ENCODE results near the gene ELMO1.

The ELMO1 gene

DNA sequence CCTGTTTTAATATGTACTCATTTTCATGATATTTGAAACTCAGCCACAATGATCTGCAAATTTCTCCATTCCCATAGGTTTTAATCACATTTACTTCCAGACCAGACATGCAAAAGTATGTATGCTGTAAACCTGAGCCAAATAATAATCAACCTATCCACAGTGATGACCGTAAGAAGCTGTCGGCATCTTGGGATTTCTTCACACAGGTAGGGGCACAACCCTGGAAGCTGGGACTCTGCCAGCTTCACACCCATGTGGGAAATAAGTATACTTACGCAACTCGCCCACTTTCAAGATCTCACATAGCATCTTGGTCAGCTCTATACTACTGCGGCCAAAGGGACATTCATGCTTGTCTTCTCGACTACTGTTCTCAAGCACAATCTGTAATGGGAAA lies 352.3 kb downstream of the ELMO1 start:
- no peak for DNase-seq (ENCODE audit: low spot score)

DNA sequence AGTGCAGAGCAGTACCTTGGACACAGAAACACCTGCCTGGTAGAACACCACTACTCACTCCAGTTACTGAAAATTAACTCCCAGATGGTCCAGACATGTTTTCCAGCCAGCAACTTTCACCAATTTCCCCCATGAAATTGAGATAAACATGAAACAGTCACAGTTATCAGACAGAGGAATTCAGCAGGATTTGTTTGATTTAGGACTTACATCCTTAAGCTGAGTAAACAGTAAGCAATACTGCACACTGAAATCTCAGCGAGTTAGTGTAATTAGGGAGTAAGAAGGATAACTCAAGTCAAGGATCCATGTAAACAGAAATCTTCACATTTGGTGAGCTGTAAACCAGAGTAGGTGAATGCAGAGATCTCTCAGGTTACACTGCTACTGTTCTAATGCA lies 353.5 kb downstream of the ELMO1 start:
- DNase-seq (ENCODE audit: low spot score), result no peak

DNA sequence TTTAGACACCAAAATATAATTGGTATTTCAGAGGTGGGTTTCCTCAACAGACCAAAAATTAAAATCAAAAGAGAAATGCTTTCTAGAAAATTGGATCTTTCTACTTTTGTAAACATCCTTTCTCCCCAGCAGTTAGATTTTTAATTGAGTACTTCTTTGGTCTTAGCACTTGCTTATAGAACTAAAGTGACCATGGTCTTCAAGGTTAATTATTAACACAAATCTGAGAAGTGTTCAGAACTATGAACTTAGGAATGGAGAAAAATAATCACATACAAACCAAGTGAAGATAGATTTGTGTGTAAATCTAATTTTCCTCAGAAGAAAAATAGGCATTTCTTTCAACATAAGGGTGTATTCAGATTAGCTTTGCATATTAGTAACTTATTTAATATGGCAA lies 355.4 kb downstream of the ELMO1 start:
- DNase-seq (ENCODE audit: low spot score), result no peak

DNA sequence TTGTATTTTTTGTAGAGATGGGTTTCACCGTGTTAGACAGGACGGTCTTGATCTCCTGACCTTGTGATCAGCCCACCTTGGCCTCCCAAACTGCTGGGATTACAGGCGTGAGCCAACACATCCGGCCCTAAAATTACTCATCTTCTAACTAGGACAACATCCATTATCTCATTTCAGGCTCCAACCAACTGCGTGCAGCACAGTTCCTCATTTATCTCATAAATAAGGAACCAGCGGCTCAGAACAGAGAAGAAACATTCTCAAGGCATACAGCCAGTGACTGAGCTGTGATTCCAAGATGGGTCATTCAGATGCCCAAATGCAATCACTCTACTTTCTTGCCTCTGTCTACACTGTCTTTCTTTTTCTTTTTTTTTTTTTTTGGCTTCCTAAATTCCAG lies 356.1 kb downstream of the ELMO1 start:
- DNase-seq (ENCODE audit: low spot score), result no peak

DNA sequence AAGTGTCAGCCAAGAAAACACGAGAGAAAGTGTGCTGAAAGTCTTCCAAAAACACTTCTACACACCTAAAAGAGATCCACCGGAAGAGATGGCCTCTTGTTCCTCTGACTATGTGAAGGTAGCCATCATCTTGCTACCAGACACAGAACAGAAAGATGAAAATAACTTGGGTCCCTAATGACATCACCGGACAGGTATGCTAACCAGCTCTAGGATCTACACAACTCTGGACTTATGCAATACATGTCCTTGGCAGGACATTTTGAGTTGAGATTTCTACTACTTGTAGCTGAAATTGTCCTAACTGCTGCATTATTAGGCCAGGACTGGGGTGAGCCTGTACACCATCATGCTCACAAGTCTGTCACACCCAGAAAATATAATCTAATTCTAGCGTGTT lies 358.7 kb downstream of the ELMO1 start:
- no peak for DNase-seq (ENCODE audit: low spot score)

DNA sequence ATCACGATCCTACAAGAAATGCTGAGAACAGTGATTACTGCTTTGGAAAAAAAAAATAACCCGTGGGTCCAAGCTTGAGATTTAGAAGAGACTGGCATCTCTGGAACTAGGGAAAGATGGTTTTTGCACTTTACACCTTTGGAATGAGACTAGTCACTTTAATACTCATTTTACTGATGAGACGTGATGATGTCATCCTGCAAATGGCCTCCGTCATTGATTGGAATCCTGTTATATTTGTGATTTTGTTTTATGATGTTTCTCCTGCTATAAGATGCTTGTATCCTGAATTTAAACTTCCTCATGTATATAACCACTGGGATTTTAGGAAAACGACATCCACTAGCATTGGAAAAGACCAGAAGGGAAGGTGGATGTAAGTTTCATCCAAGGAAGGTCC lies 363.1 kb downstream of the ELMO1 start:
- DNase-seq (ENCODE audit: low spot score), result no peak

DNA sequence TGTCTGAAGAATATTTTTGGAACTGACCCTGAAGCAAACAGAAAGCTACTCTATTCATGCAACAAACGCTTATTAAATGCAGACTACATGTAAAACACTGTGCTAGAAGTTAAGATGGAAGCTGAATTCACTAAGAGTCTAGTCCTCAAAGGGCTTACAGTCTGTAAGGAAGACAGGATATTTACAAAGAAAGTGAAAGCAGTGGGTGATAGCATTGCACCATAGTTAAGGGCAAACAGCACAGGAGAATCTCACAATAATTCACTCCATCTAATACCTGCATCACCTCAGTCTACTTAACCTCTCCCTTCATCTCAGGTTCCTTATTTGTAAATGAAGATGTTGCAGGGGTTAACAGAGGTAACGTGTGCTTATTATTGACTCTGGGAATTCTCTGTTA lies 364.4 kb downstream of the ELMO1 start:
- DNase-seq (ENCODE audit: low spot score), result no peak

DNA sequence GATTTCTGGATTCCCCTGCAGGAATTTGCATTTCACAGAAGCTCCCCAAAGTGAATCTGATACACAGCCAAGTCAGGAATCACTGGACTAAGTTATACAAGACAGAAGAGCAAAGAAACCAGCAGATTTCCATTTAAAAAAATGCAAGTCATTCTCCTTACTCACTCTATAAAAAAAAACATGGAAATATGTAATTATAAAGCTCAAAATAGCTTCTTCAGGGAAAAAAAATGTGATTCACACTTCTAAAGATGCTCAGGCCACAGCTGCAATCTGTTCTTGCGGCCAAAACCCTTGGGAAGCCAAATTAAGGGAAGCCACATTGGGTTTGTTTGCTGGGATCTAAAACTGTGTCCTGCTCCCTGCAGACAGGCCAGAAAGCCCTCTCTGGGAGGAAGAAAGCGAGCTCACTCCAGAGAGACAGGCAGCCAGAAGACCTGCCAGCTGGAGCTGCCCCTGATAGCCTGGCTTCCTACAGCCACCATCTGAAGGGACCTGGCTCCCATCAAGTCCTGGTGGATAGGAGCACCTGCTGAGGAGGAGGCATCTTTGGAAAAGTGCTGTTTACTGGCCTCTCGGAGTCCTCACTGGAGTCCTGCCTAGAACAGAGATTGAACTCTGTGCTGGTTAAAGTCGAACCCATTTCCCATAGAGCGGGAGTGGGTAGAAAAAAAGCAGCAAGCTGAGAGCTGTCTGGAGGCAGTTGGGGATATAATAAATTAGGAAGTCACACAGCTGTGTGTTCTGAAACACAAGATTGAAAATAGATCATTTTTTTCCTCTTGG lies 365.2 kb downstream of the ELMO1 start:
- no peak for DNase-seq (ENCODE audit: low spot score)

DNA sequence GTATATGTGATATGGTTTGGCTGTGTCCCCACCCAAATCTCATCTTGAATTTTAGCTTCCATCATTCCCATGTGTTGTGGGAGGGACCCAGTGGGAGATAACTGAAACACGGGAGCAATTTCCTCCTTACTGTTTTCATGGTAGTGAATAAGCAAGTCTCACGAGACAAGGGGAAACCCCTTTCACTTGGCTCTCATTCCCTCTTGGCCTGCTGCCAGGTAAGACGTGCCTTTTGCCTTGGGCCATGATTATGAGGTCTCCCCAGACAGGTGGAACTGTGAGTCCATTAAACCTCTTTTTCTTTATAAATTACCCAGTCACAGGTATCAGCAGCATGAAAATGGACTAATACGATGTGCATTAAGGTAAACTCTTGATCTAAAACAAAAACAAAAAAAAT lies 367.2 kb downstream of the ELMO1 start:
- no peak for DNase-seq (ENCODE audit: low spot score)

DNA sequence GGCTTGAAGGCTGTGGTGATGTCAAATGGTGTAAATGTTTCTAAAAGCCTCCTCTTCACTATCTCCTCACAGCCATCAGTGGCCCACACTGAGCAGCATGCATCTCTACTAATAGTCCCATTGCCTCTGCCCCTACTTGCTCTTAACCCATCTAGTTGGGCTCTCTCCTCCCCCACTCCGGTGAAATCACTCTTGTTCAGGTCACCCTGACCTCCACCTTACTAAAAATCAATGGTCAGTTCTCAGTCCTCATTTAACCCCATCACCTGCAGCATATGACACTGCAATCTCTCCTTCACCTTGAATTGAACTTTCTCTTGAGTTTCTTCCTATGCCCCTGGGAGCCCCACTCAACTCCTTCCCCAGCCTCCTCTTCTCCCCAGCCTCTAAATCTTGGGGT lies 369.2 kb downstream of the ELMO1 start:
- DNase-seq (ENCODE audit: low spot score), result no peak

DNA sequence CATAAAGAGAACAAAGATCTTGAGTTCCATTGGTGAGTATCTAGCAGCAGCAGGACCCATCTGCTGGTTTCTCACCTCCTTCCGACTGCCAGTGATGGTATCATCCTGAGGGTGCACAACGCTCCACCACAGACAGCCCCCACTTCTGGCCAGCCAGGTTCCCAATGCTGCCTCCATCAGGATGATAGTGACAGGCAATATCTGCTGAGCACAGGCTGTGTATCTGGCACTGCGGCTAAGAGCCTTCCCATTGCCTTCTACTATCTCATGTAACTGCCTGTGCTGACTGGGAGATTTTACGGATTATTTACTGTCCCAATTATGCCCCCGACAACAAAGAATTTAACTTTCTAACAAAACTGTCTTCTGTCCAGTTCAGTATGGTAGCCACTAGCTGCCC lies 372.0 kb downstream of the ELMO1 start:
- DNase-seq (ENCODE audit: low spot score), result no peak

DNA sequence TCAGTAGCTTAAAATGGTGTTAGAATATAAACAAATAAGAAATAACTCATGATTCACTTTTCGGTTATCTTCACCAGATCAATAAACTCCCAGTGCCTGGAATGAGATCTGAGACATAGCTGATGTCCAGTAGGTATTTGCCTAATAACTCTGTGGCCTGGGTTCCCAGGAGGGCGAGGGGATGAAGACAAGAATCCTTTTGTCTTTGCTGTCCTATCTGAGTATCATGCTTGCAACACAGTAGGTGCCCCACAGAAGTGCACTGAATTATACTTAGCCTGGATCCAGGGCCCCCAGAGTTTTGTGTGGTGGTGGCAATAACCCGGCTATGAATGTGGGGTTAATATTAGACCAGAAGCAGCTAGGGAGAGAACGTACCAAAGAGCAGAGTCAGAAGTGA lies 374.3 kb downstream of the ELMO1 start:
- peak; percentile 14 for DNase-seq (ENCODE audit: low spot score)

DNA sequence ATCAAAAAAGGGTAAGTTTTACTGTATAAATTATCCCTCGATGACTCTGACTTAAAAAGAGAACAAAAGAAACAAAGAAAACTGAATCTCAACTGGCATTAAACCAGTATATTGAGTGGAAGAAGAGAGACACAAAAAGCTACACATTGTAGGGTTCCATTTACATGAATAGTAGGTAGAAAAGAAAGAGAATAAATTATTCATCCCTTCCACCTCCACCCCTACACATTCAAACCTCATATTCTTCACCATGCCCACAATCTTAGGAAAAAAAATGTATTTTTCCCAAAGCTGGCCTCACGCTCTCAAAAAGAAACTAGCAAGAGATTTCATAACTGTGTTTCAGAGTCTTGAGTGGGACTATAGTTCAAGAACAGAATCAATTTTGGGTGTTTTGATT lies 377.5 kb downstream of the ELMO1 start:
- no peak for DNase-seq (ENCODE audit: low spot score)

DNA sequence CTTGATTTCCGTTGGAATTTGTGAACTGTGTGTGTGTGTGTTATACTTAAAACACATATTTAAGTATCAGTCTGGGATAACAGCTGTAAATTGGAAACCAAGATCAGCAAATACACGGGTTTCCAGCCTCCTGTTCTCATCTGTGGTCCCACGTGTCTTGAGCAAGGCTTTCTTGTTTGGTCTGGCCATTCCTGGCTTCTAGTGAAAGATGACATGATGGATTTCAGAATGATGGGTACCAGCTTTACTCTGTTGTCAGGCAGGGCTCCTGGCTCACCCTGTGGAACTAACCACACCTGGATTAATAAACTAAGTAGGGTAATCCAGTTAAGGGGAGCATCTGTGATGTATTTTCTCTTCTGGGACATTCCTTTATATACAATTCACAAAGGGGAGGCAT lies 378.2 kb downstream of the ELMO1 start:
- no peak for DNase-seq (ENCODE audit: low spot score)

DNA sequence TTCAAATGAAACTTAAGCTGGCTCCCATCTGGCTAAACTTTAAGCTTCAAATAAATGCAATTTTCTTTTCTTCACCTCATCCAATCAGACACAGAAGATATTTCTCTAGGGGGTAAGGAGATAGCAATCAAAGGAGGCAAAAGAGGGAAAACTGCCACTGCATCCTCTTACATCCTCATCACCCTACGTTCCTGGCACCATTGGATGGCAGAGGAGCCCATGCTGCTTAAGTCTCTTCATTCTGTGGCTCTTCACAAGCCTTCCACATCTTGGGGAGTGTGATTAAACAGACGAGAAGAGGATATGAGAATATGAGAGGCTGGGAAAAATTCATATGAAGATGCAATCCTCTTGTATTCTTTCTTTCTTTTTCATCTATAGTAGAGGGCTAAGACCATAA lies 378.6 kb downstream of the ELMO1 start:
- DNase-seq (ENCODE audit: low spot score), result no peak

DNA sequence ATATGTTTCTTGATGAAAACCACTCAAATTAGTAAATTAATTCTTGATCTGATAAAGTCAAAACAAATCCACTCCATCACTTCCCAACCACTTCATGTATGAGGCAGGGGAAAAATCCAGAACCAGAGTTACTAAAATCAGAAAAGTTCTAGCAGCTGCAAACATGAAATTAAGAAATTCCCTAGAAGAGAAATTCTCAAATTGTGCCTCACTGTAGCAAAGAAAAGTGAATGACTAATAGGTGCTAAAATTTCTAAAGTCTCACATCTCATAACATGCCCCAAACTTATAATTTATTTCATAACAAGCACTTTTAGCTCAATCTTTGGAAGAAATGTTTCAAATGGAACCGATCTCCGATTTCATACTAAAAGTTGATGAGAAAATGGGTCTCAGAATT lies 379.3 kb downstream of the ELMO1 start:
- no peak for DNase-seq (ENCODE audit: low spot score)

DNA sequence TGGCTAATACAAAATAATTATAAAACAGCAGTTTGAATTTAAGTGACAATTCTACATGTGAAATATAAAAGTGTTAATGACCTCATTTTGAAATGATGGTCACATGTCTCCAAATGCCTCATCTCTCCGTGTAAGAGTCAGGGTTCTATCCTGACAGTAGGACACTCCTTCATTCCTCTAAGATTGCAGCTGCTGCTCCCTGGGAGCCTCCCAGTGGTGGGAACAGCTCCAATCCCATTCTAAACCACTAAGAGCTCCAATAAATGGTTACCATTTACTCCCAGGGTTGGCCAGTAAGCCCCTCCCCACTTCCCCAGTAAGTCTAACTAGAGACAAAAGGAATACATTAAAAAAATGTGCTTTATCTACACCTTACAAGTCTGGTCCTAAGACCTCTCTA lies 379.8 kb downstream of the ELMO1 start:
- no peak for DNase-seq (ENCODE audit: low spot score)

DNA sequence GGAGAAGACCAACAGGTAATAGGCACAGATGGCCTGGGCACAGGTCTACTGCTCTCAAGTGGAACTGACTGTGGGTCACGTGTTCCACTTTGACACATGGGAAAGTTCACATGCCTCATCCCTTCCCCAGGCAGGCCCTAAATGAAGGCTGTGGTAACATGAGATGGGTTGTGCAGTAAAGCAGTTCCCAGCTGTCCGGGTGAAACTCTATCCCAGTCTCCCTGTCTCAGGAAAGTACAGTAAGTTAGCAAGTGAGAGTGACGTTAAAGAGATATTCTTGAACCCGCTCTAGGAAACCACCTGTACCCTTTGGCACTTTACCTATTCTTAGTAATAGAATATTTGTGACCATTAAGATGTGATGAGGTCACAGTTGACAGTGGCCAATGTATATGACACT lies 380.6 kb downstream of the ELMO1 start:
- no peak for DNase-seq (ENCODE audit: low spot score)

DNA sequence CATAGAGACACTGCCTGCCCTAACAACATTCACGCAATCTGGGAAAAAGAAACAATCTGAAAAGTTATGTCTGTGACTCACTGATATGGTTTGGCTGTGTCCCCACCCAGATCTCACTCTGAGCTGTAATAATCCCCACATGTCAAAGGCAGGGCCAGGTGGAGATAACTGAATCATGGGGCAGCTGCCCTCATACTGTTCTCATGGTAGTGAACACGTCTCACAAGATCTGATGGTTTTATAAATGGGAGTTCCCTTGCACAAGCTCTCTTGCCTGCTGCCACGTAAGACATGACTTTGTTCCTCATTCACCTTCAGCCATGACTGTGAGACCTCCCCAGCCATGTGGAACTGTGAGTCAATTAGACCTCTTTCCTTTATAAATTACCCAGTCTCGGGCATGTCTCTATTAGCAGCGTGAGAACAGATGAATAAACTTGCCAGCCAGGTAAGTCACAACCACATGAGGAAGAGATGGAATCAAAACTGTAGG lies 382.8 kb downstream of the ELMO1 start:
- DNase-seq (ENCODE audit: low spot score), result no peak

DNA sequence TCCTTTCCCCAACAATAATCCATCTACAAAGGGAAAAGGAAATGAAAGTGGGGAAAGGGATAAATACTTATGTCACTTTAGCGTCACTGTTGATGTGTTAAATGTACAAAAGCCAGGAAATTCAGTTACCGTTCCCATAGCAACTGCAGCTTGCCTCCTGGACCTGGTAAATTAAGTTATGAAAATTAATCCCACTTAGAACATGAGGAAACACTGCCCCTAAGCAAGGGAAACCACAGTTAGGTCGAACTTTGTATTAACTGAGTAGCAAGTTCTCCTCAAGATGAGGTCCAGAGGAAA lies 386.2 kb downstream of the ELMO1 start:
- no peak for DNase-seq (ENCODE audit: low spot score)

DNA sequence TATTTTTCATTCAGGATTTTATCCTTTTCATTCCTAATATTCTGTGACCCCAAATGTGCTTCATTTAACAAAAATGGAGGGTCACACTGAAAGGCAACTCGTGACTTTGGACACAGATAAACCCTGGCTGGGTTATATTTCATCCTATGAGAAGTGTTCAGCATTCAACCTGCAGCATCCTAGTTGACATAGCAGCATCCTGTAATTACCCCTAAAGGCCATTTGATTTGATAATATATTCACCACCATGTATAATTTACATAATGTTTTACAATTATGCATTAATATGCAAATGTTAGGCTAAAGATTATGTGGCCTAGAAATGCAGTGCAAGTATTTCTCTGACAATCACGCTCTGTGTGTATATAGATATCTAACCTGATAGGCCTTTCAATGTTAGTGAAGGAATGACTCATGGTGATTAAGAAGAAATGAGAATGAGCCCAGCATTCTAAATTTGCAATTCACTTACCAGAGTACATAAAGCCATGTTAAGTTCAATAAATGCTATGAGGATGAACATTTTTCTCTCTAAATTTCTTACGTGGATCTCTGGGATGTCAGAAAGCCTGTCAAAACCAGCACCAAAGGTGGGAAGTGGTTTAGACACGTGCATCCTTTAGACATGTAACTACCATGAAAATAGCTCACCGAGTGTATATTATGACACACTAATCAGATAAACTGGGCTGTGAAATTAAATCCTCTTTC lies 386.7 kb downstream of the ELMO1 start:
- no peak for DNase-seq (ENCODE audit: low spot score)

DNA sequence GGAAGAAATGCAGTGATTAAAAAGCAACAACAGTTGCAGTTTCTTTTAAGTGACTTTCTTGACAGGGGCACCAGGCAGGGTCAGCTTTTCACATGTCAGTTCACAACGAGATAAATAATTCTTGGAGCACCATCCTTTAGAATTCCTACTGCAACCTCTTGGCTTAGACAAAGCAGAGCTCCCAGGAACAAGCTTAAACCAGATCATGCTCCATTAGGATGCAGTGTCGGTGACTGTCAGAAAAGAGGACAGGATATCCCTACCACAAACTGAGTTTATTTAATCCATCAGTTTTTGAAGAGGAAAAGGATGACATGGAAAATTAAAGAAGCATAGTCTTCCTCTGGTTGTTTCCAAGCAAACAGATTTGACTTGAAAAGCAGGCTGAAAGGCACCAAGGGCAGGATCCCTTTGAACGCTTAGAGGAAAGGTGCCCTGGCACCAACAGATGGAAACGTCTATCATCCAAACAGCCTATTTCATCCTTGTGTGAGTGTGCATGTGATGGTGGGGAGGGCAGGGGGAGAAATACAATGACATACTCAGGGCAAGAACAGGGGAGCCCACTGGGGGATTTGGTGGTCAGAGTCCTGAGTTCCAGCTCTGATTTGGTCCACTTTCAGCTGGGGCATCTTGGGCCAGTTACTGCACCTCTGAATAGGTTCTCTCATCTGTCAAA lies 392.3 kb downstream of the ELMO1 start:
- no peak for DNase-seq (ENCODE audit: low spot score)

DNA sequence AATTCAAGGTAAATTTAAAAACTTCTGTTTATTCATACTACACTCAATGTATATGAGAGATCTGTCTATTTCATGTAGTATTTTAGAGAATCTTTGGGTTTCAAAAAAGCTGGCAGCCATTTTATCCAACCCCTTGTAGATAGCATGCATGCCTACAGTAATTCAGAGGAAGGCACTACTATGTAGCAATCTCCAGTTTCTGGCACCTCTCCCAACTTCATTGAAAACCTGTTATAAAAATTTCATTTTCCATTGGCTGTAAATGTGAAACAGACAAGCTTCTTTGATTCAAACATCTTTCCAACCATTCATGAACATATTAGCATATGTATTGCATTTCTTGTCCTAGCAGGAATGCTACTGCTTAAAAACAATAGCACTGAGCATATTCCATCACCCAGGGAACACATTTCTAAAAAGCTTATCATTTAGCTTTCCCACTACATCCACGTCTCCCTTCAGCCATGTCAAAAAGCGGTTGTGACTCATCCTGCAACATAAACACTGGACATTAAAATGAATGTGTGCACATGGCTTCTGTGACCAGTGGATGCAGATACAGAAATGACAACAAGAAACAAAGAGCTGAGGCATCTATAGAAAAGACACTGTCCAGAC lies 393.9 kb downstream of the ELMO1 start:
- DNase-seq (ENCODE audit: low spot score), result no peak

Data from HuH-7.5 (cell line).